Neural cell (in vitro differentiated cells): ENCODE results near the gene BLVRA. TPM values are rescaled to one million over a fixed set of nuclear protein-coding genes. Genes with fewer than 3 reads are reported as not detected.

Experiments used
- H2AFZ ChIP-seq: fragments of 200-600, 300-800 bp; sonication (generic), shearing (Covaris generic); 2 replicates; pipeline ENCODE4 v1.6.0; 2014; ENCODE audit warnings: low read depth, mild to moderate bottlenecking, antibody characterized with exemption, low read length, moderate library complexity
- H3F3A ChIP-seq: fragments of 200-600 bp; shearing (Covaris generic); 2 replicates; pipeline ENCODE4 v1.6.1; 2016; ENCODE audit warnings: mild to moderate bottlenecking, moderate library complexity, mixed read lengths, antibody characterized with exemption, low read length; ENCODE audit not compliant: insufficient read depth, poor library complexity, severe bottlenecking
- H3K27ac ChIP-seq: fragments of 200-600, 300-800 bp; sonication (generic), shearing (Covaris generic); 2 replicates; pipeline ENCODE4 v1.5.1; 2014; ENCODE audit warnings: mild to moderate bottlenecking, low read length, moderate library complexity
- H3K27me3 ChIP-seq: fragments of 300-800, 200-600 bp; sonication (generic), shearing (Covaris generic); 2 replicates; pipeline ENCODE4 v1.6.0; 2014; ENCODE audit warnings: mild to moderate bottlenecking, low read depth, low read length, moderate library complexity; ENCODE audit not compliant: insufficient read depth
- H3K36me3 ChIP-seq: fragments of 300-800, 200-600 bp; sonication (generic), shearing (Covaris generic); 2 replicates; pipeline ENCODE4 v1.5.1; 2014; ENCODE audit warnings: mild to moderate bottlenecking, antibody characterized with exemption, low read length, moderate library complexity; ENCODE audit not compliant: insufficient read depth
- H3K4me2 ChIP-seq: fragments of 300-800, 200-600 bp; sonication (generic), shearing (Covaris generic); 2 replicates; pipeline ENCODE4 v1.6.0; 2014; ENCODE audit warnings: mild to moderate bottlenecking, low read length
- H3K4me3 ChIP-seq: fragments of 300-800, 200-600 bp; sonication (generic), shearing (Covaris generic); 2 replicates; pipeline ENCODE4 v1.5.1; 2014; ENCODE audit warnings: mild to moderate bottlenecking, low read length, moderate library complexity
- H3K79me2 ChIP-seq: fragments of 200-600 bp; shearing (Covaris generic); replicated peaks from 2 replicates; pipeline ENCODE4 v1.6.0; 2014; ENCODE audit warnings: mild to moderate bottlenecking, low read length, moderate library complexity; ENCODE audit not compliant: insufficient read depth
- H3K9ac ChIP-seq: fragments of 300-800, 200-600 bp; sonication (generic), shearing (Covaris generic); 2 replicates; pipeline ENCODE4 v1.6.1; 2016; ENCODE audit warnings: mild to moderate bottlenecking, low read length, mixed read lengths
- H3K9me2 ChIP-seq: fragments of 200-600 bp; shearing (Covaris generic); 2 replicates; pipeline ENCODE4 v1.6.1; 2016; ENCODE audit warnings: mild to moderate bottlenecking, low read length, mixed read lengths; ENCODE audit not compliant: insufficient read depth
- H3K9me3 ChIP-seq: fragments of 200-600, 300-800 bp; sonication (generic), shearing (Covaris generic); 2 replicates; pipeline ENCODE4 v1.6.1; 2016; ENCODE audit warnings: mild to moderate bottlenecking, mixed run types, low read length, moderate library complexity, mixed read lengths
- H4K20me1 ChIP-seq: fragments of 200-600 bp; shearing (Covaris generic); 2 replicates; pipeline ENCODE4 v1.6.1; 2016; ENCODE audit warnings: mild to moderate bottlenecking, mixed run types; ENCODE audit not compliant: insufficient read depth
- EP300 ChIP-seq: fragments of 450-650 bp; conservative IDR thresholded peaks from 2 replicates; pipeline ENCODE4 v1.6.1; 2014; ENCODE audit warnings: antibody characterized with exemption, mild to moderate bottlenecking, moderate library complexity; ENCODE audit not compliant: poor library complexity, severe bottlenecking
- EZH2 ChIP-seq: fragments of 200-600, 300-800 bp; shearing (Covaris generic), sonication (generic); IDR thresholded peaks from 2 replicates; pipeline ENCODE4 v1.6.1; 2014; ENCODE audit warnings: antibody characterized with exemption, low read length, borderline replicate concordance, mild to moderate bottlenecking; ENCODE audit not compliant: insufficient read depth, poor library complexity, severe bottlenecking
- MXI1 ChIP-seq: fragments of 450-650 bp; conservative IDR thresholded peaks from 2 replicates; pipeline ENCODE4 v1.6.1; 2014; ENCODE audit warnings: antibody characterized with exemption, mild to moderate bottlenecking; ENCODE audit not compliant: poor library complexity, severe bottlenecking
- POLR2AphosphoS5 ChIP-seq: IDR thresholded peaks from 2 replicates; pipeline ENCODE4 v1.6.1; 2012
- RAD21 ChIP-seq: fragments of 450-650 bp; conservative IDR thresholded peaks from 2 replicates; pipeline ENCODE4 v1.6.1; 2014; ENCODE audit warnings: antibody characterized with exemption, mild to moderate bottlenecking, moderate library complexity
- REST ChIP-seq: IDR thresholded peaks from 2 replicates; pipeline ENCODE4 v1.6.1; 2012; ENCODE audit warnings: borderline replicate concordance
- SMC3 ChIP-seq: fragments of 450-650 bp; conservative IDR thresholded peaks from 2 replicates; pipeline ENCODE4 v1.6.1; 2014; ENCODE audit warnings: antibody characterized with exemption, mild to moderate bottlenecking, moderate library complexity; ENCODE audit not compliant: poor library complexity
- TAF1 ChIP-seq: IDR thresholded peaks from 2 replicates; pipeline ENCODE4 v1.6.1; 2012; ENCODE audit warnings: low read depth
- polyA plus RNA-seq: library from polyadenylated mRNA; depleted of rRNA; stranded (reverse); fragments of >200 nt; gene quantifications from 2 replicates; pipeline ENCODE4 v1.2.3, GENCODE V29; 2014
- TF ChIP-seq, protein P1 (sequence below): fragments of 450-650 bp; IDR thresholded peaks from 2 replicates; pipeline ENCODE4 v1.5.1; 2014; ENCODE audit warnings: antibody characterized with exemption, mild to moderate bottlenecking, moderate library complexity; ENCODE audit not compliant: poor library complexity, severe bottlenecking

Gene BLVRA
- polyA plus RNA-seq, 1 donor from 2014 or later: 12.4 TPM

- H3K9me3 ChIP-seq: no peaks in the 10 kb centered on the region
- no peaks in the 10 kb centered on the region for H3F3A ChIP-seq
- no peak overlapping the region for H3K27ac ChIP-seq
- H2AFZ ChIP-seq: no peak overlapping the region
- H3K36me3 ChIP-seq: no peaks in the 10 kb centered on the region
- H3K9me2 ChIP-seq: no peaks in the 10 kb centered on the region
- H3K27me3 ChIP-seq: no peaks in the 10 kb centered on the region
- H3K4me3 ChIP-seq: no peak overlapping the region
- H4K20me1 ChIP-seq: no peaks in the 10 kb centered on the region
- H3K79me2 ChIP-seq: no peaks in the 10 kb centered on the region
- H3K9ac ChIP-seq: no peak overlapping the region
- H3K4me2 ChIP-seq: no peak overlapping the region
- no peak for TF ChIP-seq REST
- TF ChIP-seq SMC3: no peak
- TF ChIP-seq TAF1: no peak
- no peak for TF ChIP-seq EP300
- no peak for TF ChIP-seq EZH2
- no peak for TF ChIP-seq POLR2AphosphoS5
- TF ChIP-seq, protein P1, sequence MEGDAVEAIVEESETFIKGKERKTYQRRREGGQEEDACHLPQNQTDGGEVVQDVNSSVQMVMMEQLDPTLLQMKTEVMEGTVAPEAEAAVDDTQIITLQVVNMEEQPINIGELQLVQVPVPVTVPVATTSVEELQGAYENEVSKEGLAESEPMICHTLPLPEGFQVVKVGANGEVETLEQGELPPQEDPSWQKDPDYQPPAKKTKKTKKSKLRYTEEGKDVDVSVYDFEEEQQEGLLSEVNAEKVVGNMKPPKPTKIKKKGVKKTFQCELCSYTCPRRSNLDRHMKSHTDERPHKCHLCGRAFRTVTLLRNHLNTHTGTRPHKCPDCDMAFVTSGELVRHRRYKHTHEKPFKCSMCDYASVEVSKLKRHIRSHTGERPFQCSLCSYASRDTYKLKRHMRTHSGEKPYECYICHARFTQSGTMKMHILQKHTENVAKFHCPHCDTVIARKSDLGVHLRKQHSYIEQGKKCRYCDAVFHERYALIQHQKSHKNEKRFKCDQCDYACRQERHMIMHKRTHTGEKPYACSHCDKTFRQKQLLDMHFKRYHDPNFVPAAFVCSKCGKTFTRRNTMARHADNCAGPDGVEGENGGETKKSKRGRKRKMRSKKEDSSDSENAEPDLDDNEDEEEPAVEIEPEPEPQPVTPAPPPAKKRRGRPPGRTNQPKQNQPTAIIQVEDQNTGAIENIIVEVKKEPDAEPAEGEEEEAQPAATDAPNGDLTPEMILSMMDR: no peak
- no peak for TF ChIP-seq MXI1
- TF ChIP-seq RAD21: no peak
Observed at GRCh38 chr7:43742692-43743091, 15.8 kb upstream of the BLVRA start.

- H3K36me3 ChIP-seq: no peaks in the 10 kb centered on the region
- H4K20me1 ChIP-seq: no peaks in the 10 kb centered on the region
- H3K27me3 ChIP-seq: no peaks in the 10 kb centered on the region
- no peak overlapping the region for H3K4me3 ChIP-seq
- no peak overlapping the region for H3K9ac ChIP-seq
- H3F3A ChIP-seq: no peaks in the 10 kb centered on the region
- H3K9me3 ChIP-seq: no peaks in the 10 kb centered on the region
- no peak overlapping the region for H2AFZ ChIP-seq
- no peak overlapping the region for H3K27ac ChIP-seq
- no peak for TF ChIP-seq POLR2AphosphoS5
- TF ChIP-seq, protein P1: no peak
- TF ChIP-seq TAF1: no peak
- no peak for TF ChIP-seq EZH2
- TF ChIP-seq RAD21: no peak
- no peak for TF ChIP-seq EP300
- no peak for TF ChIP-seq REST
- TF ChIP-seq MXI1: no peak
- no peak for TF ChIP-seq SMC3
- no peaks in the 10 kb centered on the region for H3K79me2 ChIP-seq
- no peaks in the 10 kb centered on the region for H3K9me2 ChIP-seq
- no peak overlapping the region for H3K4me2 ChIP-seq
Observed at GRCh38 chr7:43747328-43748105, 11.0 kb upstream of the BLVRA start.
